Heart left ventricle (tissue), 13 donors: ENCODE data around the gene ATP9B.

Experiments
- CTCF ChIP-seq, 12 donors: fragments of 200-600 bp; sonication (generic) in 4 of 12; IDR thresholded peaks; one replicate each; pipeline versions ENCODE4 v1.5.0 to v1.8.0; 2018 to 2022; ENCODE audit warnings: antibody characterized with exemption in 12 of 12, mild to moderate bottlenecking in 5 of 12
- POLR2A ChIP-seq, 2 donors: fragments of 450-650 bp; IDR thresholded peaks; one replicate each; pipeline ENCODE4 v1.6.1; 2017; ENCODE audit warnings: antibody characterized with exemption in 2 of 2, mild to moderate bottlenecking in 2 of 2, moderate library complexity in 2 of 2
- donor health status: ischemic (EF 13 %, LVEDD 7.1; RV severe dilation, severe dysfunction).
- donor health status: DM: no; HTN: yes; CAD: no.
- donor health status: DM: no; HTN: no; CAD: no.
- donor health status: ischemic (EF 25% LVEDD 6.9; RV normal size, moderate dysfunction).
- donor health status: ischemic (EF 25% LVEDD 5.7; RV mildly dilated, moderate dysfunction).
- donor health status: ischemic (EF 35%, LVEDD 5.7; RV mildly dilated, moderate dysfunction).
- donor health status: nonischemic (EF 11% LVEDD 7.7; RV severe dilation, severe dysfunction).
- donor health status: DM: yes; HTN: yes; CAD: no.
- donor health status: PGD.
- donor health status: ischemic (EF 29% LVEDD 5.4; RV normal size, mild dysfunction).
- donor health status: nonischemic (EF 23%, LVEDD 6.1; RV moderate dilation, normal function).

GRCh38 chr18:79246309-79247108 lies 177.3 kb downstream of the ATP9B start:
- TF ChIP-seq CTCF (IDR thresholded peaks at IDR 0.05) = peak; percentile 89 to 99 (median 93)
- no peak for TF ChIP-seq POLR2A (IDR thresholded peaks at IDR 0.05)
